ENCODE results near the gene PDE3A.

GRCh38 chr12:20476551-20476950 lies 108.2 kb downstream of the PDE3A start:
- TF ChIP-seq, protein P1, sequence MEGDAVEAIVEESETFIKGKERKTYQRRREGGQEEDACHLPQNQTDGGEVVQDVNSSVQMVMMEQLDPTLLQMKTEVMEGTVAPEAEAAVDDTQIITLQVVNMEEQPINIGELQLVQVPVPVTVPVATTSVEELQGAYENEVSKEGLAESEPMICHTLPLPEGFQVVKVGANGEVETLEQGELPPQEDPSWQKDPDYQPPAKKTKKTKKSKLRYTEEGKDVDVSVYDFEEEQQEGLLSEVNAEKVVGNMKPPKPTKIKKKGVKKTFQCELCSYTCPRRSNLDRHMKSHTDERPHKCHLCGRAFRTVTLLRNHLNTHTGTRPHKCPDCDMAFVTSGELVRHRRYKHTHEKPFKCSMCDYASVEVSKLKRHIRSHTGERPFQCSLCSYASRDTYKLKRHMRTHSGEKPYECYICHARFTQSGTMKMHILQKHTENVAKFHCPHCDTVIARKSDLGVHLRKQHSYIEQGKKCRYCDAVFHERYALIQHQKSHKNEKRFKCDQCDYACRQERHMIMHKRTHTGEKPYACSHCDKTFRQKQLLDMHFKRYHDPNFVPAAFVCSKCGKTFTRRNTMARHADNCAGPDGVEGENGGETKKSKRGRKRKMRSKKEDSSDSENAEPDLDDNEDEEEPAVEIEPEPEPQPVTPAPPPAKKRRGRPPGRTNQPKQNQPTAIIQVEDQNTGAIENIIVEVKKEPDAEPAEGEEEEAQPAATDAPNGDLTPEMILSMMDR (conservative IDR thresholded peaks at IDR 0.05; ENCODE audit: low read depth, low read length) = no peak
- TF ChIP-seq EZH2 (IDR thresholded peaks at IDR 0.05; ENCODE audit: low read length, unreplicated experiment) = no peak
- no peak for TF ChIP-seq EZH2phosphoT487 (IDR thresholded peaks at IDR 0.05; ENCODE audit: borderline replicate concordance, low read length)

Data from PC-3 (cell line).